ENCODE data around the gene NOXA1.

The NOXA1 gene

GRCh38 chr9:137388589-137389427, 34.4 kb upstream of the NOXA1 start:
- DNase-seq, result no peak

DNA sequence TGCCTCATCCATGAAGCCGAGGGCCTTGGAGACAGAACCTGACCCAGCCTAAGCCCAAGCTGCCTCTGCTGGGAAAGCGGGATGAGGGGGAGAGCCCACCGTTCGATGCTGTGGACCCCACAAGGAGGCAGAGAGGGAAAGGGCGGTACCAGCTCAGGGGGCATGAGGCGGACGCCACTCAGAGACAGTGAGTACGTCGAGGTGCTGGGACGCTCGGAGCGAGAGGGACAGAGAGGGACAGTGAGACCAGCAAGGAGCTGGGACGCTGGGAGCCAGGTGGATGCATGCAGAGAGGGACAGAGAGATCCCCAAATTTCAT, 33.8 kb upstream of the NOXA1 start:
- no peak for DNase-seq

GRCh38 chr9:137390553-137391410, 32.4 kb upstream of the NOXA1 start:
- no peak for DNase-seq

DNA sequence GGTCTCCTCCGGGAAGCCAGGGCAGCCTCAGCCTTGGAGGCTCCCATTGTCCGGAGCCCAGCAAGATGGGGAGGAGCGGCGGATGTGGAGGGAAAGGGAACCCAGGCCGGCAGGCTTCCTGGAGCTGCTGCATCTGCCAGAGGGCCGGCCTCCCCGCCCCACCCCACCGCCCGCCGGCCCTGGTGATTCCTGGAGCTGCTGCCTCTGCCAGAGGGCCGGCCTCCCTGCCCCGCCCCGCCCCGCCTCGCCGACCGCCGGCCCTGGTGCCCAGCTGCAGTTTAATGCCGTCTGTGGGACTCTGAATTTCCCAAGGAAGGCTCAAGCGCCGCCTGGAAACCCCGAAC, 31.8 kb upstream of the NOXA1 start:
- no peak for DNase-seq

DNA sequence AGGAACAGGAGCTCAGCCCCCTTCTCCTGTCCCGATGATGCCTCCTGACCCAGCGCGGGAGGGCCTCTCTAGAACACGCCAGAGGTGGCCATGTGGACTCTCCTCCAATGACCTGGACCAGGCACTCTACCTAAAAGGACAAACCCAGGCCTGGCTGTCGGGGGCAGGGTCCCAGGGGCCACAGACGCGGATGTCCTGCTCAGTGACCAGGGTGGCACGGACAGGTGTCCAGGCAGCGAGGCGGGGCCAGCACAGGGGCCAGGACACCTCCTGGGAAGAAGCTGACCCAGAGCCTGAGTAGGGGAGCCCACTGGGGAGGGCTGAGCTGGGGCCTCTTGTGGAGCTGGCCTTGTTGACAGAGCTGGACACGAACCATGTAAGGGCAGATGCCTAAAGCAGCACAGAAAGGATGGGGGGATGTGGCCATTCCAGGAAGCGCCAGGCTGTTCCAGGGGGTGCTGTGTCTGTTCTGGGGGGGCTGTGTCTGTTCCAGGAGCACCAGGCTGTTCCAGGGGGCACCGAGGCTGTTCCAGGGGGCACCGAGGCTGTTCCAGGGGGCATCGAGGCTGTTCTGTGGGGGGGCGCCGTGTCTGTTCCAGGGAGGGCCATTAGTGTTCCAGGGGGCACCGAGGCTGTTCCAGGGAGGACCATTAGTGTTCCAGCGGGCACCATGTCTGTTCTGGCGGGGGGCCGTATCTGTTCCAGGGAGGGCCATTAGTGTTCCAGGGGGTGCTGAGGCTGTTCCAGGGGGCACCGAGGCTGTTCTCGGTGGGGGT, 30.8 kb upstream of the NOXA1 start:
- no peak for DNase-seq

DNA sequence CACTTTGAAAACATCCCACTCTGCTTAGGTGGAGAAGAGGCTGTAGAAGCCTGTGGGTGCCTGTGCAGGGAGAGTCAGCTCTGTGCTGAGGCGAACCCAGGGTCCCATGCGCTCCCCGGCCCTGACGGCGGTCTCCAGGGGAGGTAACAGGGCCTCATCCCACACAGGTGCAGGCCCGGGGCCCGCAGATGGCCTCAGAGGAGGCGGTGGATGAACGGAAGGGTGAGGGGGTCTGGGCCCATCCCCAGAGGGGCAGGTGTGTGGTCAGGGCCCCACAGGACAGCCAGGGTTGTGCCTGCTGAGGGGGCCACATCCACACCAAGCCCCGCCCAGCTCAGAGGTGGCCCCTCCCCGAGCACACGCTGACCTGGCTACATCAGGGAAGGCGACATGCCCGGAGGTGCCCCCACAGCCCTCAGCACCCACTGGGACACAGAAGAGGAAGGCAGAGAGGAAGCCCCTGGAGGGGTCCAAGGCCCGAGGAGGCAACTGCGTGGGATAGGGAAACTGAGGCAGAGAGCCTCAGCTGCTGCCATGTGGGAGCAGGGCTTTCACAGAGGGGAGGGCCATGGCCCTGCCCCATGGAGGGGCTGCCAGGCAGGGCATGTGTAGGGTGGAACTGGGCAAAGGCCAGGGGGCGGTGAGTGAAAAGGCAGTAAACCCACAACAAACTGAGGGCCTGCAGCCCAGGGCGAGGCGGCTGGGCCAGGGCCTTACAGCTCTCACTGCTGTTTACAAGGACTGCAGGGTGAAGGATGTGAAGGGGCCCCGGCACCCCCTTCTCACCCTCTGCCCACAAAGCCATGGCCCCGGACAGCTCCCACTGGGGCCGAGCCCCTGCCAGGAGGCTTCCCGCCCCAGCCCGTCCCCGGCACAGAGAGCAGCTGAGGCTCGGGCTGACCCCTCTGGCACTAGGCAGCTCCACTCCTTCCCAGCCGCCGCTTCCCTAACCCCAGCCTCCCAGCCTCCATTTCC, 29.7 kb upstream of the NOXA1 start:
- DNase-seq, result no peak

- no peak for DNase-seq
Measured at GRCh38 chr9:137394866-137395665, 28.1 kb upstream of the NOXA1 start.

DNA sequence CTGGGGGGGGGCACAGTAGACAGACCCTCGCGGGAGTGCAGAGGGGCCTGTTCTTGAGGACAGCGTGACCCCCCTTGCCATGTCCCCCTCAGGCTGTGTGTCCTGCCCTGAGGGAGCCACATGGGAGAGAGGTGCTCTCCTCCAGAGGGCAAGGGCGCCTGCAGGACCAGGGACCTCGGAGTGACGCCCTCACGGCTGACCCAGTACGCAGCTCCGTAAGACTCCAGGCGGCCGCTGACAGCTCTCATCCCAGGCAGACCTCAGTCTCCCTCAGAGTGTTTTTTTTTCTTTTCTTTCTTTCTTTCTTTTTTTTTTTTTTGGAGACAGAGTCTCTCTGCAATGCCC, 27.6 kb upstream of the NOXA1 start:
- no peak for DNase-seq

DNA sequence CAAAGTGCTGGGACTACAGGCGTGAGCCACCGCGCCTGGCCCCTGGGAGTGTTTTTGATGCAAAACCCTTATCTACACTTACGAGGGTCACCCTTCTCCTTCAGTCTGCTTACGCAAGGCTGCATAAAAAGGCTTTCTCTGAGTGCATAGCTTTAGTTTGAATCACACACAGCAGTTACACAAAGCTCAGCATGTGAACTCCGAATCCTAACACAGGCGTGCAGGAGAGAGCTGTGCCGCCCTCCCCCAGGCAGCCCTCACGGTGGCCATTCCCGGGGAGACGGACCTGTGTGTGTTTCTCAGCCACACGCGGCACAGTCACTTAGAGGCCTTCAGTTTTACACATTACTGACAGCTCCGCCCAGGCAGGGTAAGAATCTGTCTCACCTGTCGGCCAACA, 27.0 kb upstream of the NOXA1 start:
- no peak for DNase-seq

DNA sequence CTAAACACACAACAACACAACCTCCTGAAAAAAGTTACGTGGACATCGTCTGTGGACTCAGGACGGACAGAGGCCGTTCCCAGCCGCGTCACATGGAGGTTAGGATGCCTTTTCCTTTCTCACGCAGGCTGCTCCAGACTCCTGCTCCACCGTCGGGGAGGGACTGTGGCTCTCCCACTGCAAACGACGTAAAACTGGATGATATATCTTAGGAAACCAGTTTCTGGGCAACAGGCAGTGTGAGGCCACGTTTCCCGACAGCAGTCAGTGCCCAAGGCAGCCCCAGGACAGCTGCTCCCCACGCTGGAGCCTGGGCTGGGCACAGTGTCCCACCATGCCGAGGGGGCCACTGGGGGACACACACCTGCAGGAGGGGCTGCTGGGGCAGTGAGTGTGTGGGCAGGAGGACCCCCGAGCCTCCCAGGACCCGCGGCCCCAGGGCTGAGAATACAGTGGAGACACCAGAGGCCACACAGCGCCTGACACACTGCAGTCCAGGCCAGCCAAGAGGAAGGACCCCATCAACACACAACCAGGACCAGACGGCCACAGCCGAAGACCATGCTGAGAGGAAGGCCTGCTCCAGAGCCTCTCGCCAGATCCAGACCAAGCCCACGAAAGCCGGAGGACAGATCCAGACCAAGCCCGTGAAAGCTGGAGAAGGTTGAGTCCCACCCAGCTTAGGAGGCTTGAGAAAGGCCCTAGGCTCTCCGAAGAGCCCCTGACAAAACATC, 26.4 kb upstream of the NOXA1 start:
- DNase-seq, result no peak

DNA sequence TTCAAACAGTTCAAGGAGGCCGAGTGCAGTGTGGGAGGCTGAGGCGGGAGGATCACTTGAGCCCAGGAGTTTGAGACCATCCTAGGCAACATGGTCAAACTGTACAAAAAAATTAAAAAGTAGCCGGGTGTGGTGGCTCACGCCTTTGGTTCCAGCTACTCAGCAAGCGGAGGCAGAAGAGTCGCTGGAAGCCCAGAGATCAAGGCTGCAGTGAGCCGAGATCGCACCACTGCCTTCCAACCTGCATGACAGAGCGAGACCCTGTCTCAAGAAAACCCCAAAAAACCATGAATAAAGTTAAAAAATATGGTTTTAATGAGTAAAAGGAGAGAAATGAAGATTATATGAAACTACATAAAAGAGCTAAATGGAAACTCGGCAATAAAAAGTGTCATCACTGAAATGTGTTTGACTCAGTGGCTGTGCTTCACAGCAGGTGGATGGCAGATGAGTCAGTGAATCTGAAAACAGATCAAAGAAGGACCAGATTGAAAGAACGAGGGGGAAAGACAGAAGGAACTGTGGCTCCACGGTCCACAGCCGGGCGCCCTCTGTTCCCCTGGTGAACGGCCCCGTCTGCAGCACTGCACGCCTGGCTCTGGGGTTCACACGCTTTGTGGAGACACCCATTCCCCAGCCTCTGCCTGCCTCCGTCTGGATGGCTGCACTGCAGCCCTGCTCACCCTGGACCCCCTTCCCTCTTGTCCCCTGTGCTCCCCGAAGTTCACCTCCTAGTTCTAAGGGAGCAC, 25.3 kb upstream of the NOXA1 start:
- DNase-seq, result no peak

GRCh38 chr9:137398561-137399468, 24.4 kb upstream of the NOXA1 start:
- DNase-seq, result no peak

GRCh38 chr9:137402746-137403145, 20.4 kb upstream of the NOXA1 start:
- DNase-seq, result no peak

DNA sequence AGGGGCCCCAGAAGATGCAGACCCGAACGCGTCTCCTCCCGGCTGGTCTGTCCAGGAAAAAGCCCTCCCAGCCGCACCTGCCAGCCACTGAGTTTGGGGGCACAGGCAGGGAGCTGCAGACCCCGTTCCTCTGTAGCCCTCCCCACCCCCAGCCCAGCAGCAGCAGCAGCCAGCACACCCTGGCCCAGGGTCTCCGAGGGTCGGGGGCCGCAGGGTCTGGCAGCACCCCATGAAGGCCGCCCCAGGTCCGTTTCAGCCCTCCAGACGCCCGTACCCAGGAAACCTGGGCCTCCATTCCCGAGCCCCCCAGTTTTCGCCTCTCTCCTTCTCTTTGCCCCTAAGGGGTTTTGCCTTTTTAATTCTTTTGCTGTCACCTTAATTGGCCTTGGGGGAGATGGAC, 19.9 kb upstream of the NOXA1 start:
- no peak for DNase-seq

GRCh38 chr9:137404961-137405567, 18.1 kb upstream of the NOXA1 start:
- DNase-seq, result no peak

- no peak for DNase-seq
Measured at GRCh38 chr9:137405677-137406081, 17.5 kb upstream of the NOXA1 start.

- DNase-seq, result no peak
Measured at GRCh38 chr9:137406085-137406760, 17.0 kb upstream of the NOXA1 start.

All from activated T-cell treated with anti-CD3 and anti-CD28 coated beads, Interleukin-2, amount 50 U/mL, for 1 hour (primary cell).